GM12878 (cell line): ENCODE data around the gene CCDC194. TPM values are rescaled to one million over a fixed set of nuclear protein-coding genes. Genes with fewer than 3 reads are reported as not detected.

Experiments
- ATAC-seq: fragments of 200-7000 bp; cut with Tn5 transposase; 3 replicates; pipeline ENCODE4 v1.9.1; 2020; ENCODE audit warnings: mild to moderate bottlenecking, moderate library complexity
- BruUV-seq: library from RNA; stranded (reverse); fragments of 400-500 nt; replicated peaks from 2 replicates; lab custom pipeline; 2021; lab: Mats Ljungman, UMichigan
- CTCF ChIA-PET: fragments of 300-600 bp; sonication (Branson Sonifier 250); formaldehyde crosslinking; extraction: SDS; loops from one replicate; lab custom pipeline; 2021; ENCODE audit warnings: inconsistent platforms; lab: Yijun Ruan, JAX
- POLR2A ChIA-PET: fragments of 350-600 bp; formaldehyde crosslinking; extraction: SDS; loops from one replicate; lab custom pipeline; 2021; ENCODE audit warnings: inconsistent platforms; lab: Charles Lee
- RAD21 ChIA-PET: fragments of 300-600 bp; sonication (Branson Sonifier 250); formaldehyde crosslinking; loops from one replicate; lab custom pipeline; 2023; ENCODE audit warnings: antibody characterized with exemption; ENCODE audit not compliant: unreplicated experiment; lab: Charles Lee
- SMC1A ChIA-PET: fragments of 300-600 bp; sonication (Branson Sonifier 250); formaldehyde crosslinking; loops from one replicate; lab custom pipeline; 2023; ENCODE audit not compliant: unreplicated experiment, uncharacterized antibody; lab: Charles Lee
- DNase-seq: peaks from one replicate; pipeline ENCODE4 v3.0.0-alpha.2; 2011; ENCODE audit warnings: low read depth, low spot score
- FAIRE-seq: peaks from 3 replicates; lab custom pipeline; 2011; peaks lifted over from hg19 to GRCh38; lab: Jason Lieb, UNC
- H2AFZ ChIP-seq: 2 replicates; pipeline ENCODE4 v1.6.0; 2011; ENCODE audit warnings: low read depth, low read length, control low read depth; ENCODE audit not compliant: control insufficient read depth
- H3K27ac ChIP-seq: 2 replicates; pipeline ENCODE4 v1.5.1; 2011; ENCODE audit warnings: control low read depth; ENCODE audit not compliant: control insufficient read depth, insufficient read depth
- H3K27me3 ChIP-seq, 2 experiments: replicated peaks in 1 of 2; 2 replicates each; pipeline versions ENCODE4 v1.6.0 to v1.6.1; 2011; ENCODE audit warnings: low read length in 1 of 2; ENCODE audit not compliant: control insufficient read depth in 2 of 2, insufficient read depth in 2 of 2
- H3K36me3 ChIP-seq, 2 experiments: 2 replicates each; pipeline ENCODE4 v1.5.1; 2011; ENCODE audit warnings: low read length in 1 of 2; ENCODE audit not compliant: control insufficient read depth in 2 of 2, insufficient read depth in 2 of 2
- H3K4me1 ChIP-seq: 2 replicates; pipeline ENCODE4 v1.6.1; 2011; ENCODE audit warnings: mild to moderate bottlenecking, low read length, moderate library complexity, mixed read lengths; ENCODE audit not compliant: control insufficient read depth, insufficient read depth
- H3K4me2 ChIP-seq: 2 replicates; pipeline ENCODE4 v1.6.0; 2011; ENCODE audit warnings: control low read depth; ENCODE audit not compliant: control insufficient read depth, insufficient read depth
- H3K4me3 ChIP-seq: fragments of 200-600 bp; sonication (generic); 2 replicates; pipeline ENCODE4 v1.5.1; 2016
- H3K79me2 ChIP-seq: 2 replicates; pipeline ENCODE4 v1.6.0; 2011; ENCODE audit warnings: low read length; ENCODE audit not compliant: control insufficient read depth, insufficient read depth
- H3K9ac ChIP-seq: 2 replicates; pipeline ENCODE4 v1.8.0; 2011; ENCODE audit warnings: low read length, control low read depth, mixed read lengths; ENCODE audit not compliant: control insufficient read depth, insufficient read depth
- H3K9me3 ChIP-seq: replicated peaks from 3 replicates; pipeline ENCODE4 v1.5.1; 2011; ENCODE audit warnings: mild to moderate bottlenecking, low read length; ENCODE audit not compliant: control insufficient read depth, insufficient read depth
- H4K20me1 ChIP-seq: 2 replicates; pipeline ENCODE4 v1.6.0; 2011; ENCODE audit not compliant: control insufficient read depth, insufficient read depth
- BACH1 ChIP-seq: fragments of 450-650 bp; IDR thresholded peaks from 2 replicates; pipeline ENCODE4 v1.6.1; 2017; ENCODE audit warnings: mild to moderate bottlenecking, borderline replicate concordance
- BHLHE40 ChIP-seq, 2 experiments: fragments of 450-650 bp in 1 of 2; IDR thresholded peaks; 2 replicates each; pipeline ENCODE4 v1.6.1; 2011 to 2017; ENCODE audit warnings: low read depth in 2 of 2, borderline replicate concordance in 1 of 2, improper control_type of control experiment in 1 of 2, low read length in 1 of 2, mild to moderate bottlenecking in 1 of 2
- CUX1 ChIP-seq: IDR thresholded peaks from 2 replicates; pipeline ENCODE4 v1.6.1; 2012; ENCODE audit warnings: improper control_type of control experiment, low read depth, low read length; ENCODE audit not compliant: insufficient replicate concordance
- GATAD2B ChIP-seq: fragments of 450-650 bp; conservative IDR thresholded peaks from 2 replicates; pipeline ENCODE4 v1.6.1; 2017; ENCODE audit warnings: low read depth, mild to moderate bottlenecking, moderate library complexity
- NR2C1 ChIP-seq: fragments of 450-650 bp; IDR thresholded peaks from 2 replicates; pipeline ENCODE4 v1.6.1; 2017; ENCODE audit warnings: antibody characterized with exemption, mild to moderate bottlenecking, moderate library complexity
- SPI1 ChIP-seq: IDR thresholded peaks from 2 replicates; pipeline ENCODE4 v1.6.1; 2011; ENCODE audit warnings: low read depth, mild to moderate bottlenecking, low read length, moderate library complexity, borderline replicate concordance; ENCODE audit not compliant: insufficient read depth
- ZBTB40 ChIP-seq: fragments of 450-650 bp; IDR thresholded peaks from 2 replicates; pipeline ENCODE4 v1.6.1; 2016; ENCODE audit warnings: mild to moderate bottlenecking, moderate library complexity, borderline replicate concordance
- whole genome bisulfite sequencing: methylation state at CpG from one replicate; pipeline ENCODE4 v1.1.6; 2016; ENCODE audit warnings: low lambda C conversion rate; ENCODE audit not compliant: insufficient replicate concordance, insufficient coverage; ENCODE audit errors: missing lambda C conversion rate; 5-methylcytosine and 5-hydroxymethylcytosine counted together
- in situ Hi-C: fragments of 300-500 bp; cut with MboI; formaldehyde crosslinking; loops from 9 replicates; pipeline ENCODE4 v1.14.3; 2018; ENCODE audit warnings: mixed read lengths
- intact Hi-C: fragments of 100-400 bp; cut with micrococcal nuclease; formaldehyde crosslinking; loops from one replicate; pipeline ENCODE4 v1.14.2; 2022; ENCODE audit not compliant: unreplicated experiment
- polyA plus RNA-seq, 11 experiments: library from polyadenylated mRNA; depleted of rRNA in 4 of 11; unstranded in 6 of 11; stranded (reverse) in 5 of 11; fragments of >200 nt; fragmentation: Nextera tagmentation in 4 of 11; fragmentation: Illumina TruSeq in 1 of 11; extraction: Ambion mirVana in 4 of 11; extraction: Trizol in 1 of 11; gene quantifications; 1 replicate in 1 of 11; 2 replicates in 10 of 11; pipeline versions ENCODE4 v1.2.1 to v1.2.3, GENCODE V29; 2011 to 2016; ENCODE audit warnings: inconsistent platforms in 2 of 11, missing spikeins in 2 of 11, low read depth in 1 of 11
- total RNA-seq, 4 experiments: library from RNA; depleted of rRNA in 3 of 4; stranded (reverse); fragments of >200 nt in 3 of 4; fragmentation: Illumina TruSeq in 1 of 4; extraction: Trizol in 1 of 4; gene quantifications; 2 replicates each; pipeline versions ENCODE4 v1.2.1 to v1.2.3, GENCODE V29; 2013 to 2021

The CCDC194 gene
- total and polyA plus RNA-seq, 10 of the 15 experiments (the other 5 are each of a cell fraction or from before 2014, with no cell fraction given): 0.07 to 3.4 (median 0.97) TPM

- in situ Hi-C loops: loop anchor here (5.0 kb wide), 2 partner anchors 39 to 119 kb away; no protein-coding TSS in a partner anchor
- ATAC-seq: no peak
- intact Hi-C loops: no loop called here
Measured at GRCh38 chr19:17348700-17349099, 45.3 kb downstream of the CCDC194 start.

More at GRCh38 chr19:17348700-17349099, 45.3 kb downstream of the CCDC194 start:
- no peak overlapping the region for H3K4me2 ChIP-seq
- ChIA-PET POLR2A (interaction anchor here (0.7 kb wide), 1 partner anchor 1373 kb away, joined by 3 read pairs; no protein-coding TSS in a partner anchor), SMC1A (interaction anchor here (1.2 to 6.6 kb wide), 2 partner anchors 34 to 38 kb away, joined by 3 to 69 read pairs; no protein-coding TSS in a partner anchor), CTCF (interaction anchor here (9.2 kb wide), 1 partner anchor 39 kb away, joined by 170 read pairs; no protein-coding TSS in a partner anchor), RAD21 (interaction anchor here (1.6 to 4.6 kb wide), 2 partner anchors 28 to 37 kb away, joined by 3 to 32 read pairs; no protein-coding TSS in a partner anchor)
- peaks cover 19% of the 10 kb centered on the region for H3K4me1 ChIP-seq
- peak overlapping the region; percentile 28; the same call in 1 of the 2 replicates for H2AFZ ChIP-seq
- no peaks in the 10 kb centered on the region for H3K36me3 ChIP-seq
- TF ChIP-seq CUX1 (no peak), SPI1 (no peak), BACH1 (no peak), NR2C1 (no peak), GATAD2B (no peak), ZBTB40 (0 out of 2 replicates have a peak, but pooled peaks have one; percentile 0), BHLHE40 (IDR thresholded peaks at IDR 0.05; ENCODE audit: borderline replicate concordance in 1 of 2, low read depth in 2 of 2, low read length in 1 of 2) (no peak)
- WGBS: 5% methylated on average over 12 of the region's 12 CpGs
- H3K9ac ChIP-seq: no peak overlapping the region
- DNase-seq (no peak), FAIRE-seq (no peak)
- BruUV-seq: no TSS peak
- no peaks in the 10 kb centered on the region for H4K20me1 ChIP-seq
- H3K27me3 ChIP-seq: no peaks in the 10 kb centered on the region
- no peaks in the 10 kb centered on the region for H3K79me2 ChIP-seq
- no peak overlapping the region for H3K4me3 ChIP-seq
- H3K27ac ChIP-seq: no peak overlapping the region
- no peaks in the 10 kb centered on the region for H3K9me3 ChIP-seq
